ENCODE measurements around the gene MYLK.
A peak's percentile ranks its signal among the peaks of the same experiment; 100 is the strongest.

The MYLK gene

GRCh38 chr3:123642957-123643330, 241.2 kb downstream of the MYLK start:
- no peaks in the 10 kb centered on the region for H3K36me3 ChIP-seq (ENCODE audit: low read depth)
- H3K27ac ChIP-seq (ENCODE audit: poor library complexity, severe bottlenecking) = no peak overlapping the region
- no peak overlapping the region for H3K4me3 ChIP-seq (ENCODE audit: severe bottlenecking)
- no peak for DNase-seq (ENCODE audit: low spot score)
- H3K27me3 ChIP-seq (ENCODE audit: insufficient read depth, poor library complexity, severe bottlenecking) = no peaks in the 10 kb centered on the region
- no peak for TF ChIP-seq CTCF (IDR thresholded peaks at IDR 0.05; ENCODE audit: poor library complexity, severe bottlenecking)
- ATAC-seq (ENCODE audit: low read depth) = no peak
- no peaks in the 10 kb centered on the region for H3K9me3 ChIP-seq (ENCODE audit: severe bottlenecking)
- no peaks in the 10 kb centered on the region for H3K4me1 ChIP-seq (ENCODE audit: insufficient read depth, poor library complexity, severe bottlenecking)

GRCh38 chr3:123642182-123642956, 241.8 kb downstream of the MYLK start:
- Histone ChIP-seq H3K36me3 (ENCODE audit: low read depth) (no peaks in the 10 kb centered on the region), H3K27ac (ENCODE audit: poor library complexity, severe bottlenecking) (no peak overlapping the region), H3K4me1 (ENCODE audit: insufficient read depth, poor library complexity, severe bottlenecking) (no peaks in the 10 kb centered on the region), H3K9me3 (ENCODE audit: severe bottlenecking) (no peaks in the 10 kb centered on the region), H3K27me3 (ENCODE audit: insufficient read depth, poor library complexity, severe bottlenecking) (no peaks in the 10 kb centered on the region), H3K4me3 (ENCODE audit: severe bottlenecking) (no peak overlapping the region)
- ATAC-seq (ENCODE audit: low read depth) (peak; percentile 73), DNase-seq (ENCODE audit: low spot score) (no peak)
- peak; percentile 75 for TF ChIP-seq CTCF (IDR thresholded peaks at IDR 0.05; ENCODE audit: poor library complexity, severe bottlenecking)

- no peak for TF ChIP-seq CTCF (IDR thresholded peaks at IDR 0.05; ENCODE audit: poor library complexity, severe bottlenecking)
- Histone ChIP-seq H3K36me3 (ENCODE audit: low read depth) (no peaks in the 10 kb centered on the region), H3K9me3 (ENCODE audit: severe bottlenecking) (no peaks in the 10 kb centered on the region), H3K4me1 (ENCODE audit: insufficient read depth, poor library complexity, severe bottlenecking) (no peaks in the 10 kb centered on the region), H3K4me3 (ENCODE audit: severe bottlenecking) (no peak overlapping the region), H3K27ac (ENCODE audit: poor library complexity, severe bottlenecking) (no peak overlapping the region), H3K27me3 (ENCODE audit: insufficient read depth, poor library complexity, severe bottlenecking) (no peaks in the 10 kb centered on the region)
- ATAC-seq (ENCODE audit: low read depth) (no peak), DNase-seq (ENCODE audit: low spot score) (no peak)
These were observed 242.6 kb downstream of the MYLK start for GRCh38 chr3:123641505-123641904.

- Histone ChIP-seq H3K4me3 (ENCODE audit: severe bottlenecking) (no peak overlapping the region), H3K4me1 (ENCODE audit: insufficient read depth, poor library complexity, severe bottlenecking) (no peaks in the 10 kb centered on the region), H3K27me3 (ENCODE audit: insufficient read depth, poor library complexity, severe bottlenecking) (no peaks in the 10 kb centered on the region), H3K27ac (ENCODE audit: poor library complexity, severe bottlenecking) (no peak overlapping the region), H3K9me3 (ENCODE audit: severe bottlenecking) (no peaks in the 10 kb centered on the region), H3K36me3 (ENCODE audit: low read depth) (no peaks in the 10 kb centered on the region)
- no peak for DNase-seq (ENCODE audit: low spot score)
- TF ChIP-seq CTCF (IDR thresholded peaks at IDR 0.05; ENCODE audit: poor library complexity, severe bottlenecking) = no peak
- no peak for ATAC-seq (ENCODE audit: low read depth)
These were observed 243.2 kb downstream of the MYLK start for GRCh38 chr3:123640740-123641462.

- Histone ChIP-seq H3K36me3 (ENCODE audit: low read depth) (no peaks in the 10 kb centered on the region), H3K27ac (ENCODE audit: poor library complexity, severe bottlenecking) (no peak overlapping the region), H3K4me1 (ENCODE audit: insufficient read depth, poor library complexity, severe bottlenecking) (no peaks in the 10 kb centered on the region), H3K4me3 (ENCODE audit: severe bottlenecking) (no peak overlapping the region), H3K9me3 (ENCODE audit: severe bottlenecking) (no peaks in the 10 kb centered on the region), H3K27me3 (ENCODE audit: insufficient read depth, poor library complexity, severe bottlenecking) (no peaks in the 10 kb centered on the region)
- no peak for TF ChIP-seq CTCF (IDR thresholded peaks at IDR 0.05; ENCODE audit: poor library complexity, severe bottlenecking)
- ATAC-seq (ENCODE audit: low read depth) = no peak
- no peak for DNase-seq (ENCODE audit: low spot score)
These were observed 243.8 kb downstream of the MYLK start for GRCh38 chr3:123640311-123640710.

Measured in RWPE2 (cell line).